ENCODE data around the gene TRIM40.

Gene TRIM40

GRCh38 chr6:30169658-30170614, 34.0 kb downstream of the TRIM40 start:
- FAIRE-seq (peak; percentile 43), DNase-seq (ENCODE audit: insufficient read length, low spot score) (no peak)
- TF ChIP-seq POLR2A (IDR thresholded peaks at IDR 0.05; ENCODE audit: low read depth, low read length) = no peak
- TF ChIP-seq POU2F2 (IDR thresholded peaks at IDR 0.05; ENCODE audit: low read depth, low read length) = no peak
- TF ChIP-seq SPI1 (IDR thresholded peaks at IDR 0.05; ENCODE audit: low read depth, low read length) = no peak
- no peak for TF ChIP-seq TAF1 (IDR thresholded peaks at IDR 0.05; ENCODE audit: low read depth, low read length)
- TF ChIP-seq PAX5 (IDR thresholded peaks at IDR 0.05; ENCODE audit: insufficient read depth, low read length, severe bottlenecking) = no peak
- no peak for TF ChIP-seq POLR2AphosphoS5 (IDR thresholded peaks at IDR 0.05; ENCODE audit: low read depth, low read length)

GRCh38 chr6:30171677-30172471, 35.9 kb downstream of the TRIM40 start:
- no peak for TF ChIP-seq SPI1 (IDR thresholded peaks at IDR 0.05; ENCODE audit: low read depth, low read length)
- TF ChIP-seq TAF1 (IDR thresholded peaks at IDR 0.05; ENCODE audit: low read depth, low read length) = no peak
- no peak for TF ChIP-seq POLR2A (IDR thresholded peaks at IDR 0.05; ENCODE audit: low read depth, low read length)
- TF ChIP-seq POLR2AphosphoS5 (IDR thresholded peaks at IDR 0.05; ENCODE audit: low read depth, low read length) = no peak
- TF ChIP-seq POU2F2 (IDR thresholded peaks at IDR 0.05; ENCODE audit: low read depth, low read length) = no peak
- no peak for TF ChIP-seq PAX5 (IDR thresholded peaks at IDR 0.05; ENCODE audit: insufficient read depth, low read length, severe bottlenecking)
- DNase-seq (ENCODE audit: insufficient read length, low spot score) (no peak), FAIRE-seq (no peak)

DNA sequence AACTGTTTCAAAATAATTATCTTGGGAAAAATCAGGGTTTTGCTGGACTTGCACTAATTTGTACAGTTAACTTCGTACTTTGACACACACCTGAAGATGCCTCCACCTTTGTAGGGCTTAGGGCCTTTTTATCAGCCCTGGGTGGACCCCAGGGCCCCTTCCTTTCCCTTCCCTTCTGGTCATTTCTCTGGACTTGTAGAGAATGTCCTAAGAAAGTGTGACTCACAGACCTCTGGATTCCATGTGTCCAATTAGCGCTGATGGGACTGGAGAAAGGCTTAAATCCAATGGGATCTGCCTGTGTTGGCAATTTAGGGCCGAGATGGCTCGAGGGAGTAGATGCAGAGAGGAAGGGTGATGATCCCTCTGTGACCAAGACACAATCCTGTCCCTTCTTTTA, 36.7 kb downstream of the TRIM40 start:
- no peak for TF ChIP-seq POU2F2 (IDR thresholded peaks at IDR 0.05; ENCODE audit: low read depth, low read length)
- no peak for TF ChIP-seq POLR2A (IDR thresholded peaks at IDR 0.05; ENCODE audit: low read depth, low read length)
- TF ChIP-seq TAF1 (IDR thresholded peaks at IDR 0.05; ENCODE audit: low read depth, low read length) = no peak
- no peak for TF ChIP-seq PAX5 (IDR thresholded peaks at IDR 0.05; ENCODE audit: insufficient read depth, low read length, severe bottlenecking)
- TF ChIP-seq POLR2AphosphoS5 (IDR thresholded peaks at IDR 0.05; ENCODE audit: low read depth, low read length) = no peak
- TF ChIP-seq SPI1 (IDR thresholded peaks at IDR 0.05; ENCODE audit: low read depth, low read length) = no peak
- no peak for DNase-seq (ENCODE audit: insufficient read length, low spot score)
- FAIRE-seq = no peak

- DNase-seq (ENCODE audit: insufficient read length, low spot score) (no peak), FAIRE-seq (no peak)
- TF ChIP-seq TAF1 (IDR thresholded peaks at IDR 0.05; ENCODE audit: low read depth, low read length) (no peak), POLR2A (IDR thresholded peaks at IDR 0.05; ENCODE audit: low read depth, low read length) (no peak), POU2F2 (IDR thresholded peaks at IDR 0.05; ENCODE audit: low read depth, low read length) (no peak), POLR2AphosphoS5 (IDR thresholded peaks at IDR 0.05; ENCODE audit: low read depth, low read length) (no peak), PAX5 (IDR thresholded peaks at IDR 0.05; ENCODE audit: insufficient read depth, low read length, severe bottlenecking) (no peak), SPI1 (IDR thresholded peaks at IDR 0.05; ENCODE audit: low read depth, low read length) (no peak)
Observed at GRCh38 chr6:30175765-30176164, 39.8 kb downstream of the TRIM40 start.

- FAIRE-seq = no peak
- TF ChIP-seq POU2F2 (IDR thresholded peaks at IDR 0.05; ENCODE audit: low read depth, low read length) = no peak
- TF ChIP-seq SPI1 (IDR thresholded peaks at IDR 0.05; ENCODE audit: low read depth, low read length) = no peak
- no peak for TF ChIP-seq PAX5 (IDR thresholded peaks at IDR 0.05; ENCODE audit: insufficient read depth, low read length, severe bottlenecking)
- no peak for TF ChIP-seq TAF1 (IDR thresholded peaks at IDR 0.05; ENCODE audit: low read depth, low read length)
- no peak for TF ChIP-seq POLR2AphosphoS5 (IDR thresholded peaks at IDR 0.05; ENCODE audit: low read depth, low read length)
- TF ChIP-seq POLR2A (IDR thresholded peaks at IDR 0.05; ENCODE audit: low read depth, low read length) = no peak
- DNase-seq (ENCODE audit: insufficient read length, low spot score) = no peak
Observed at GRCh38 chr6:30178837-30179236, 42.9 kb downstream of the TRIM40 start.

GRCh38 chr6:30180145-30180544, 44.2 kb downstream of the TRIM40 start:
- DNase-seq (ENCODE audit: insufficient read length, low spot score) (no peak), FAIRE-seq (no peak)
- TF ChIP-seq SPI1 (IDR thresholded peaks at IDR 0.05; ENCODE audit: low read depth, low read length) = no peak
- TF ChIP-seq POLR2A (IDR thresholded peaks at IDR 0.05; ENCODE audit: low read depth, low read length) = no peak
- TF ChIP-seq POLR2AphosphoS5 (IDR thresholded peaks at IDR 0.05; ENCODE audit: low read depth, low read length) = no peak
- TF ChIP-seq POU2F2 (IDR thresholded peaks at IDR 0.05; ENCODE audit: low read depth, low read length) = no peak
- TF ChIP-seq PAX5 (IDR thresholded peaks at IDR 0.05; ENCODE audit: insufficient read depth, low read length, severe bottlenecking) = no peak

GRCh38 chr6:30184417-30185031, 48.6 kb downstream of the TRIM40 start:
- TF ChIP-seq POLR2AphosphoS5 (IDR thresholded peaks at IDR 0.05; ENCODE audit: low read depth, low read length) (peak; percentile 67; the same call in 1 of the 2 replicates), POU2F2 (IDR thresholded peaks at IDR 0.05; ENCODE audit: low read depth, low read length) (no peak), TAF1 (IDR thresholded peaks at IDR 0.05; ENCODE audit: low read depth, low read length) (no peak), POLR2A (IDR thresholded peaks at IDR 0.05; ENCODE audit: low read depth, low read length) (peak; percentile 43; the same call in 1 of the 2 replicates), SPI1 (IDR thresholded peaks at IDR 0.05; ENCODE audit: low read depth, low read length) (no peak), PAX5 (IDR thresholded peaks at IDR 0.05; ENCODE audit: insufficient read depth, low read length, severe bottlenecking) (no peak)
- DNase-seq (ENCODE audit: insufficient read length, low spot score) (no peak), FAIRE-seq (no peak)

- TF ChIP-seq SPI1 (IDR thresholded peaks at IDR 0.05; ENCODE audit: low read depth, low read length) (no peak), POU2F2 (IDR thresholded peaks at IDR 0.05; ENCODE audit: low read depth, low read length) (no peak), POLR2AphosphoS5 (IDR thresholded peaks at IDR 0.05; ENCODE audit: low read depth, low read length) (no peak; the same call in 1 of the 2 replicates), POLR2A (IDR thresholded peaks at IDR 0.05; ENCODE audit: low read depth, low read length) (0 out of 2 replicates have a peak, but pooled peaks have one; percentile 43), PAX5 (IDR thresholded peaks at IDR 0.05; ENCODE audit: insufficient read depth, low read length, severe bottlenecking) (no peak), TAF1 (IDR thresholded peaks at IDR 0.05; ENCODE audit: low read depth, low read length) (no peak)
Observed at GRCh38 chr6:30185846-30186484, 50.0 kb downstream of the TRIM40 start.

More at GRCh38 chr6:30185846-30186484, 50.0 kb downstream of the TRIM40 start:
- FAIRE-seq (no peak), DNase-seq (ENCODE audit: insufficient read length, low spot score) (no peak)

Measured in GM12891 (cell line).